Muscle of back (tissue), 11 donors: Measurements from ENCODE around the gene ARNT2. TPM values are rescaled to one million over a fixed set of nuclear protein-coding genes. Genes with fewer than 3 reads are reported as not detected.

Experiments
- DNase-seq, 3 donors: peaks; one replicate each; pipeline versions ENCODE4 v3.0.0 to v3.0.0-alpha.2; 2013
- polyA plus RNA-seq, 10 donors: library from polyadenylated mRNA; unstranded; fragments of 120-200 nt; gene quantifications; one replicate each; pipeline ENCODE4 v1.2.1, GENCODE V29; 2013; ENCODE audit not compliant: insufficient read length in 10 of 10

ARNT2 gene
- polyA plus RNA-seq, 10 donors: 6.8 to 10.0 (median 8.0) TPM

DNA sequence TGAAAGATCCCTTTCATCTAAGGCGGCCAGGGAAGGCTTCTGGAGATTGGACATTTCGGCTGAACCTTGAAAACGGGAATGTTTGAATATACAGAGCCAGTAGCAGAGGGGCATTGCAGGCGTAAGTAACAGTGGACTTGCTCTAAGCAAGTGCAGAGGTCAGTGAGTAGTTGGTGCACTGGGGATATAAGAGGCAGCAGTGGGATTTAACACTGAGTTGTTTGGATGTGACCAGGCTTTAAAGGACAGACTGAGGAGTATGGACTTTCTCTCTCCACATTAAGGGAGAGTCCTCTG, 1.3 kb downstream of the ARNT2 start:
- peak in 1 of 3 donors; percentile 2 for DNase-seq

DNA sequence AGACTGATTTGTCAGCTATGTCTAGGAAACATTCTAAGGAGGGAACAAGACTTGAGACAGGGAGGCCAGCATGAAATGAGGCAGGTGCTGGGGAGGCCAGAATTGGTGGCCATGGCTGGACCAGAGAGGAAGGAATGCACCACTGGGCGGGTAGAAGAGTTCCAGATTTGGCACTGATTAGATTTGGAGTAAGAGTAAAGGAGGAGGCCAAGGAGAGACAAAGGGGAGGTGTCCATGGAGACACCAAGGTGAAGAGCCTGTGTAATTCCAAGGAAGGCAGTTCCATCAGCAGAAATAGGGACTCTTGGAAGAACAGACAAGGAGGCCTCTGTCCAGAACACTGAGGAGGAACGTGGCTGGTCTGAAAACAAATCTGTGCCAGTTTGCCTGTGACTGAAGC, 1.8 kb downstream of the ARNT2 start:
- DNase-seq: no peak

DNA sequence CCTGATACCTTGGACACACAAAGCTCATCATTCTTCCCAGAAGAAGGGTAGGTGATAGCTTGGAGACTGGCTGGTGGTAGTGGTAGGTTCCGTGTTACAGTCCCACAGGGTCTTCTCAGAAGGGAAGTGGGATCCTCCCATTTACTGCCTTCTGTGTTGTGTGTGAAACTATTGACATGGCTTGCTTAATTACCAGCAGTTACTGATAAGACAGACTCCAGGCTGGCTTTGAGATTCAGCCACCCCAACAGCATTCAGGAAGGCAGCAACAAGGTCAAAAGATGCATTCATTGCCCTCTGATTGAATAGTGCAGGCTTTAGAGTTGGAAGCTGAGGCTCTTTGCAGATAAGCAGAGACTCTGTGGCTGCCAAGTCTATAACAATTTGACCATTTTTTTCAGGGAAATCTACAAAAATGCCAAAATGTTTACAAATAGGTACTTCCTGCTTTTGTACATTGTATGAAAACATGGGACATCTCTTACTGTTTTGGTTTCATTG, 7.7 kb downstream of the ARNT2 start:
- no peak for DNase-seq

DNA sequence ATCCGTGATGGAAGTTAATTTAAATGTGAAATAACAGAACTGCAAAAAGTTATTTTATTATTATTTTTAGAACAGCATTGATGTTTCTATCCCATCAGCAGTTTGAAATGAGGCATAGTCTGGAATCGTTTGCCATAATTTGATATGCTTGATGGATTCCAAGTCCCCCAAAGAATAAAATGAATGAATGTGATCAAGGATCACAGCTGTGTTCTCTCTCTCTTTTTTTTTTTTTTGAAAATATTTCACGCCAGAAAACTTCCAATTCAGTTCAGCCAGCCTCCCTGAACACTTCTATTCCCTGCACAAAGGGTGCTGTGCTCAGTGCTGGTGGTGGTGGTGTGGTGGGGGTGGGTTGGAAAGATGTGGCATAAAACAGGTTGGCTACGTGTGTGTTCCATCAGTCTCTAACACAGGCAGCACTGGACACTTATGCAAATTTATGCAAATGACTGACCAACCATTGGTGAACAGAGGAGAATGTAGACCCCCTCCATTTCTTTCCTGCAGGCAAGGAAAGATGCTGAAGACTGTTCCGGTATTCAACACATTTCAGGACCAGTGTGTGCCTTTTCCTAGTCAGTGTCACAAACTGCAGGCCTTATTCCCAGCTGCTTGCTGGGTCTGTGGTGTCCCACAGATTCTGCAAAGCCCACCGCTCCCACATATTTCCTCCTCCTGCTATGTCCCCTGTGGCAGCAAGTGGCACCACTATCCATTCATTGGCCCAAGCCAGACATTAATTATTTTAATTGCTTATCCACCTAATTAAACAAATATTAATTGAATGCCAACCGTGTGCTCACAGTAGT, 10.6 kb downstream of the ARNT2 start:
- peak in 2 of 3 donors; percentile 12 to 19 for DNase-seq

DNA sequence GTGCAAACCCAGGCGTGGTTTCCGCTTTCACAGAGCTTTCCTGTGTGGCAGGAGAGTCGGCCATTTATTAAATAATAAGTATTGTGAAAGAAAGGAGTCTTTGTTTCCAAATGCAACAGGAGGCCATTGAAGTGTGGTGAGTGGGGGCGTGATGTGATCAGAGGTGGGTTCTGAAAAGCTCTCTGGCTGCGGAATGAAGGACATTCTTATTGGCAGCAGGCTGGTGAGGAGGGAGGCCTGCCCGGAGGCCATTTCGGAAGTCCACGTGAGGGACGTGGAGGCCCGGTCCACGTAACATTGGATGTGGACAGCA, 11.1 kb downstream of the ARNT2 start:
- no peak for DNase-seq

DNA sequence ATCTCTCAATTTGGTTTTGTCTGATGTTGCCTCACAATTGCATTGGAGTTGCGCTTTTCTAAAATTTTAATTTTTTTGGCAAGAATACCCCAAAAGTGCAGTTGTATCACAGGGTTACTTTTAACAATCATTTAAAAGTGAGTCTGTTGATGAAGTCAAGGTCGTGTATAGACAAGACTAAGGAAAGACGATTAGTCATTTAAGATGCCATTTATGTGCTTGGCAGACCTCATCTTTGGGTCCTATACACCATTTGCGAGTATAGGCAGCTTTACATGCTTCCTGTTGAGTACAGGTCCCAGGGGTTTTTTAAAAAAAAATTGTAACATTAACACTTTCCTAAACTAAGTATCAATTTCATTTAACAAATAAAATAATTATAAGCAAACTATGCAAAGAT, 12.5 kb downstream of the ARNT2 start:
- DNase-seq: no peak

DNA sequence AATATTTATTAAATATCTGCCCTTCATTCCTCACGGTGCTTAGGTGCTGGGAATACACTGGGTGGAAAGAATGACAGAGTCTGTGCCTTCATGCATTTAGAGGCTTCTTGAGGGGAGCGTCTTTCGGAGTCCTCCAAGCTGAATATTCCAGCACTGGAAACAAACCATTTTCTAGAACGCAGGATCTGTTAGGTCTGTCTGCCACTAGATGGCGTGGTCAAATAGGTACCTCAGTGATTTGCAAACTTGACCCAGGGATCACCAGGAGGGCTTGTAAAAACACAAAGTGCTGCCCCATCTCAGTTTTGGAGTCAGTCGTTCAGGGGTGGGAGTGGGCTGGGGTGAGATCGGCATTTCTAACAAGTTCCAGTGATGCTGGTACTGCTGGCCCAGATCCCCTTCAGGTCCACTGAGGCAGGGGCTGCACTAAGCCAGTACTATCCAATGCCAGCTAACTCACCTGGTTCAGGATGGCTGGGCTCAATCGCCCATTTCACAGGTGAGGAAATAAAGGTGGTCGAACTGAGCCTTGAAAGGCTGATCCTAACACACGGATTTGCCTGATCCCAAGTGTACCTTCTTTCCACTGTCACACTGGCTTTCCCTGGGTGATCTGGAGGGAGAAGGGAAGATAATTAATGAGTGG, 14.8 kb downstream of the ARNT2 start:
- peak in 1 of 3 donors; percentile 15 for DNase-seq

DNA sequence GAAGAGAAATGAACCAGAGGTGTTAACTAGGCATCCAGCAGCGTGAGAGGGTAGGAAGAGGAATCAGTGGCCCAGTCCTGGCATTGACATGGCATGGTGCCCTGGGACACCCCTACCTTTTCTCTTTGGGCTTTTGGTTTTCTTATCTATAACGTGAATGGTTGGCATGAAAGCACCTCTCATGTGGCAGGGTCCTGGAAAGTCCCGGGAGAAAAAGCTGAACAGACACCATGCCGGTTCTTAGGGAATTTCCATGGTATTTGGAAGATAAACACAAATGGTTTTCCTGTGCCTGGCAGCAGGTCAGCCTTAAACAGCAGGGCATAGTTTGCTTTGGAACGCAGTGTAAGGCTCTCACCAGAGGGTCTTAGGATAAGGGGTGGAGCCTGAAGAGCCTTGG, 15.4 kb downstream of the ARNT2 start:
- DNase-seq: no peak

DNA sequence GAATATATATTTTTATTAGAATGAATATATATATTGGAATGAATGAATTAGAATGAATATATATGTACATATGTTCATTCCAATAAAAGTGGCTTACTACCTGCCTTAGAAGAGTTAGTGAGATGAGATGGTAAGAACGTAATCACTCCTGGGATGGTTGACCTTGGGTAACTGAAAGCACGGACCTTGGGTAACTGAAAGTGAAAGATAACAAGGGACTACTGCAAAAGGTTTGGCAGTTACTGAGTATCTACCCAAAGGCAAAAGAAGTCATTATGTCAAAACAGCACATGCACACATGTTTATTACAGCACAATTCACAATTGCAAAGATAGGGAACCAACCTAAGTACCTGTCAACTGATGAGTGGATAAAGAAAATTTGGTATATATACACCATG, 16.5 kb downstream of the ARNT2 start:
- DNase-seq: no peak

DNA sequence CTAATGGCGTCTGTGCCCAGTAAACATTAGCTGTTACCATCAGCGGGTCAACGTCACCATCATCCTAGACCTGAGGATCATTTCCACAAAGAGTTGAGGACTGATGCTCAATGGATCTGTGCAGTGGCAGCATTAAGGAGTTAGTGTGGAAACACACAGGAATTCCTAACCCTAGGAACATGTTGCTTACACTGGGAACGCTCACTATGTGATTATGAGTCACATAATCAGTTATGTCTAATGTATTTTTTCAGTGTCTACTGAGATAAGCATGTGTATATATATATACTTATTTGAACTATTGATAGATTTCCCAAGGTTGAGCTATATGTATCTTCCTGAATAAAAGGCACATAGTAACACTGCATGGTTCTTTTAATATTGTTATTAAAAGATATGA, 19.0 kb downstream of the ARNT2 start:
- no peak for DNase-seq

DNA sequence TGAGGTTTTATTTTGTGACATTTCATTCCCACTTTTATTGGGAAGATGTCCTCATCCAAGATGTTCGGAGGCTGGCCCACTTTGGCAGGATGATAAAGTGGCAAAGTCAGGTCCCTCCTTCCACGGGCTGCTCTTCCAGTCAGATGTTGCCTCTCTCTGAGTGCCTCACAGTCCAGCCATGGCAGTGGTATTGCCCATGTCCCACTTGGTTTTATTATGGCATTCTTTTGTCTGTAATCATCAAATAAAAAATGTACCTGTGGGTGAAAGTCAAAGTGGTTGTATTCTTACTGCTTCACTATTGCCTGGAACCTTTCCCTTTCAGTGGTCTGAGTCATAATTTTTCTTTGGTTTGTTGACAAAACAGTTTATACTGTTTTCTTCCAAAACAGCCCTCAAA, 20.2 kb downstream of the ARNT2 start:
- DNase-seq: no peak

DNA sequence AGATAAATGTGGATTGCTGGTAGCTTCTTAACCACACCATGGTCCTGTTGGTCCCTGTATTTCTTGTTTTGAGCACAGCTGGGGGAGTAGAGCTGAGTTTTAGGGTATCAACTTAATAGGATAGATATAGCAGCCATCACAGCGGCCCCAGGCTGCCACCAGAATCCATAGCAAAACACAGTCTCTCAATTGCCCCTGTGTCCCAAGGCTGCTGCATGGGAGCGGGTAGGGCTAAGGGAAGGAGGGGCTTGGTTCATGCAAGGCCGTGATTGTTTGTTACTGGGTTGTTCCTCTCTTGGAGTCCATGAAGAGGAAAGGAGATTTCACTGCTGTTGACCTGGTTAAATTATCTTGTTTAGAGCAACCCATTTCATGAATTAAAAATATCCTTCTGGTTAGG, 22.1 kb downstream of the ARNT2 start:
- no peak for DNase-seq

DNA sequence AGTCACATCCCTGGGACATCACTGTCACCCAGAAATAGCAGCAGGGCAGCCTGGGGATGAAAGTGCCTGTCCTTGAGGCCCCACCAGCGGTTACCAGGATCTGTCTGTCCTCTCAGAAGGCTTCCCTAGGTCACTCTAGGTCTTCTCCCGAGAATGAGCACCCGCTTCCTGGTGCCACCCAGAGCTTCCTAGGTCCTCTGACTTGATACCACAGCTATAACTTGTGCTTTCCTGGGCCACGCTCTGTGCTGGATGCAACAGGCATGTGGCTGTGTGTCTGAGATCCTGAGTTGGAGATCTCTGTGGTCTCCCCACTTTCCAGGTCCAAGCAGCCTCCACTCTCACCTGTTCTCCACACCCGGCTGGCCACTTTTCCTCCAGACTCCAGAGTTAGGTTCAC, 25.8 kb downstream of the ARNT2 start:
- DNase-seq: no peak

DNA sequence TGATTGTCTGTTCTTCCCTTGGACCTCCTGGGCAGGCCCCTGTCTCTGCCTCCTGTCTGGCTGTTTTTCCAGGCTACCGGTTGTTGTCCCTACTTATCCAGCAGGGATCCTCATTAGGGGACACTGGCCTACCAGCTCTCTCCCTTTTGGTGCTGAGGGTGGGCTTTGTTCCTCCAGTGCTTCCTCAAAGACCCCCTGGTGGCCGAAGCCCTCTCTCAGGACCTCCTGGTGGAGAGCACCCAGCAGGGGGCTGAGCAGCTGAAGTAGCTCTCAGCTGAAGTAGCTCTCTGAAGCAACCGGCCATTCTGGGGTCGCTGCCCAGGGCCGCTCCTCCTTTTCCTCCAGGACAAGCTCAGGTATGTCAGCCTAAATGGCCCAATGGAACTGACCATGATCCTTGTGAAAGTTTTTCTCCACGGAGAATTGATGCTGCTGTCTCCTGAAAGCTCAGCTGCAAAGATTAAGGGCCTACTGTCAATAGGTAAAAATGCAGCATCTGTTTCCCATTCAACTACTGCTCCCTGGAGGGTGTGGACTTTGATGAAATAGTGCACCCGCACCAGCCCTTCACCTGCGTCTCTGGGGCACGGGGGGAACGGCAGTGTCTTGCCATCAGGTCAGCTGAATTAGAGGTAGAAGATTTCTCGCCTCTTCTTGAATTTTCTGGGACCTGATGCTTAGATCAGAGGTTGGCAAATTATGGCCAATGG, 27.6 kb downstream of the ARNT2 start:
- no peak for DNase-seq

DNA sequence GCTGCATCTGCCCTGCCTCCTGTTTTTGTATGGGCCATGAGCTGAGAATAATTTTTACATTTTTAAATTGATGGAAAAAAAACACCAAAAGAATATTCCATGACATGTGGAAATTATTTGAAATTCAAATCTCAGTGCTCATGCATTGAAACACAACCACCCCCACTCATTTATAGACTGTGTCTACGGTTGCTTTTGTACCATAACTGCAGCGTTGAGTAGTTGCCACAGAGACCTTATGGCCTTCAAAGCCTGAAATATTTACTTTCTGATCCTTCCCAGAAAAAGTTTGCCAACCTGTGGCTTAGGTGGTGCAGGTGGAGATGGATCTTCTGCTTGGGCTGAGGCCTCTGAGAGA, 28.1 kb downstream of the ARNT2 start:
- DNase-seq: no peak

DNA sequence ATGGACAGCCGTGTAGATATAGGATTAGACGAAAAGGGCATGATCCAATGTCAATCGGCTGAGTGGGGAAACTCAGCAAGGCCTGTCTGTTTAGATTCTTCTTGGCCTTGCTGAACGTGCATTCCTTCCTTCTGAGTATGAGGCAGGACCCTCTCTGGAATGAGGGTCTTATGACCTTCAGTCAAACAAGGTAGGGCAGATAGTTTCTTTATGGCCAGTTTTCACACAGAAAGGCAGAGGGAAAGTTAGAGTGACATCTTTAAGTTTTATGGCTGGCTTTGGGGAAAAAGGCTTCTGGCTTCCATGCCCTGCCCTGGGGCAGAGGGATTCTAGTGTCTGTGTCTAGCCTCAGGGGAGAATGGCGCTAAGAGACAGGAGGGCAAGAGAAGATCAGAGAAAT, 29.7 kb downstream of the ARNT2 start:
- no peak for DNase-seq

DNA sequence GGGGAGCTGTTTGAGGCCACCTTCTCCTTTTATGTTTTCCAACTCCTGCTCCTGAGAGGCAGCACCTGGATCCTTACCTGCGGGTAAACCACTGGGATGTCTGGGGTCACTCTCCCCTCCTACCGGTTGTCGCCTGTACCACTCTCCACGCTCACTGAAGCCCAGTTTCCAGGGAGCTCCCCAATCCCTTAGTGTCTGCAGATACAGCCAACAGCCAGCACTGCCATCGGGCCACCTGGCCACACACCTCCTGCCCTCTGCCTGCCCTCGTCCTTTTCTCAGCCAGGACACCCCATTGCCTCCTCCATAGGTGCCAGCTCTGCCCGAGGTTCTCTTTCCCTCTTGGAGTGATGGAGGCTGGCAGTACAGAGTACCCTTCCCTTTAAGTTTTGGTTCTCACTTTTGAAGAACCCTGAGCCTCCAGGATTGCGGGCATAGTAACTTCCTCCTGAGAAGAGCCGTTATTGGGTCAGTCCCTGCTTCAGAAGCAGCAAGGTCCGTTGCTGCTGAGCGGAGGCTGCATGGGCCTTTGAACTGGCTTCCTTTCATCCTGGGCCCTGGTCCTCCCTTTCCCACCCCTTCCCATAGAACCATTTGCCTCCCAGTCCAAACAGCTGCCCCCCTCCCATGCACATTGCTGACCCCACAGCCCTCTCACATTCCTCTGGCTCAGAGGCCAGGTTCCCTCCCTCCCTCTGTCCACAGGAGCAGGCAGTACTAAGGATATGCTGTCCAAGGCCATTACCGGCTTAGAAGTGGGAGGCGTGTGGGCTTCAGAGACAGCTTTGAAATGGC, 30.9 kb downstream of the ARNT2 start:
- DNase-seq: no peak

DNA sequence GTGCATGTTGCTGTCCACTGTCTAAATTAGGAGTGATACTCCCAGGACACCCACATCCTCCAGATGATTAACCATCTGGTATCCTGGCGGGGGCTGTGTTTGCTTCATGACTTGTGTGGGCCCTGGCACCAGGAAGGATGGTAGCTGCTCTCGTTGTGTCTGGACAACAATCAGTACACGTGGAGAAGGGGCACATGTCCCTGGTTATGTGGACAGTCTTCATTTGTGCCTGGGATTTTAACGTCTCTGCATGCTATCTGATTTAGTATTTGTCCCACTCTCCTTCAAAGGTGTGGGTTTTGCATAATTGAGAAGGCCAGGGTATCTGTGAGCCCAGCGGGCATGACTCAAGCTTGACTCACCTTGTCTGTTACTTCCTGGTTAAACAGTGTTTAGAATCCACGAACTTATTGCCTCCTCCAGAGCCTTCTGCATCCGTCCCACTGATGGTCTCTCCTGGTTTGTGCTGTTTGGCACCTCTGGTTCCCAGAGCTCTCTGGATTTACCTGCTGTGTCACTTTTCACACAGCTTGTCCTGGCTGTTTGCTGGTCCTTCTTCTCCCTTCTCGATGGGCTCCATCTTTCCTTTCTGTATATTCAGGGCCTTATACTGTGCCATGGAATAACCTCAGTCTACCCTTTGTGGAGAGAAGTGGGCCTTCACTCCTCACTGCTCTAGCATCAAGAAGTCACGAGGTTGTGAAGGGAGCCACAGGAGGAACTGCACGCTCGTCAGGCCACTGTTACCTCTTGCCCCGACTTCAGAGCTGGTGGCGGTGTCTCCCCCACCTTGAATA, 32.5 kb downstream of the ARNT2 start:
- no peak for DNase-seq

DNA sequence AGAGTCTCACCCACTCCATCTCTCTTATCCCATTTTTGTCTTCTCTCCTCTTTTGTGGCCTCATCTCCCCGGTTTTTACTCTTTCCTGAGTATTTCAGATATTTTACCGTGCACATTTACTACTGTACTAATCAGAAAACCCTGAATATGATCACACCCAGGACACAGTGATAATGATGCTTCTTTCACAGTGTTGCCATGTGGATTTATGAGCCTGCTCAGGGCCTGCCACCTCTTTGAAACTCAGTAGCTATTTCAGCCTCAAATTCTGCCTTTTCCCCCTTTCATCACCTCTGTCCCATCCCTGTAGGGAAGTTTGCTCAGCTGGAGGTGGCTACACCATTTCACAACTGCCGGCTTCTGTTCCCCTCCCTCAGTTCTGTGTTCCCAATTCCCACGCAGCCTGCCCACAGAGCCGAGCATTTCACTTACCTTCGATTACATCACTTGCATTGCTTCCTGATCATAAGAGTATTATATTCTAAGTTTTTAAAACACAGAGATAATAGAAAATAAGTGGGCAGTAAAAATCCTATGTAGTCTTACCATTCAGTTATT, 33.2 kb downstream of the ARNT2 start:
- no peak for DNase-seq

DNA sequence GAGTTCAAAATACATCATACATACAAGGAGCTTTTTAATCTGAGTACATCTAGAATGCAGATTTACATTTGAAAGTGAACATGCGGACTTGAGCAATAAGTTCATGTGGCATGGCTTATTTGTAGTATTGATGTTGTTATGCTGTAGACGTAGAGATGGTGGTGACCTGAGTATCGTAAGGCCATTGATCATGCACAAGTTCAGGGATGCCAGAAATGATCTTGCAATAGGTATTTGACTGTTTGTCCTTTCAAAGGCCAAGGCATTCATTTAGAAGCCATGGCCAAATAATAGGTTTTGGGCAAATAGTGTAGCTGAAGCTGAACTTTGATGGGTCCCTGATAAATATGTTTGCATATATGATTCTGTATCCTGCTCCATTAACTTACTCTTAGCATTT, 35.0 kb downstream of the ARNT2 start:
- no peak for DNase-seq

DNA sequence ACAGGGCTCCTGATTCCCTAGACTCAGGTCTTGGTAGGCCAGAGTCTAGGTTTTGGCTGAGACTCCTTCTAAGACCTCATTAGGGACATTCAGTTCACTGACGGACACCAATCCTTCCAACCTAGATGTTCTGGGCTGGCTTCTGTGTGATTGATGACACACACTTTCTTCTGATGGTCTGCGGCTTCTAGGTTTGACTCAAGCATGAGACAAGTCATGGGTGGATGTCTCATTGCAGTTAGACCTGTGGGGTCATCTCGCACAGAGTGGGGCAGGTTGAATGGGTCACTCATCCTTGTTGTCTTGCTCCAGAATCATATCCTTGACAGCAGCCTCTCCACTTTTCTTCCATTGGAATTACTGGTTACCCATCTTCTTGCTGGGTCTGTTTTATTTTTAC, 35.8 kb downstream of the ARNT2 start:
- DNase-seq: no peak
